Measurements from ENCODE around the gene ZC3H13.

Gene ZC3H13

GRCh38 chr13:46052319-46053161, at the start of gene ZC3H13:
TSS of gene ZC3H13 (minus strand) at chr13:46052746. CDS start at chr13:46045507, 7,239 bp downstream.
- peak; percentile 72 for DNase-seq

- DNase-seq, result no peak
Observed at GRCh38 chr13:46102255-46102605, 49.7 kb upstream of the ZC3H13 start.

- DNase-seq, result no peak
Observed at GRCh38 chr13:46101484-46102254, 49.1 kb upstream of the ZC3H13 start.

GRCh38 chr13:46101002-46101401, 48.5 kb upstream of the ZC3H13 start:
- no peak for DNase-seq

- DNase-seq, result no peak
Observed at GRCh38 chr13:46100191-46100815, 47.8 kb upstream of the ZC3H13 start.

- no peak for DNase-seq
Observed at GRCh38 chr13:46097663-46098062, 45.1 kb upstream of the ZC3H13 start.

- no peak for DNase-seq
Observed at GRCh38 chr13:46097015-46097414, 44.5 kb upstream of the ZC3H13 start.

GRCh38 chr13:46094478-46094877, 41.9 kb upstream of the ZC3H13 start:
- DNase-seq, result no peak

- no peak for DNase-seq
Observed at GRCh38 chr13:46088821-46089562, 36.4 kb upstream of the ZC3H13 start.

GRCh38 chr13:46087481-46087880, 34.9 kb upstream of the ZC3H13 start:
- DNase-seq, result no peak

- DNase-seq, result no peak
Observed at GRCh38 chr13:46086985-46087384, 34.4 kb upstream of the ZC3H13 start.

- no peak for DNase-seq
Observed at GRCh38 chr13:46086421-46086922, 33.9 kb upstream of the ZC3H13 start.

GRCh38 chr13:46085737-46086136, 33.2 kb upstream of the ZC3H13 start:
- no peak for DNase-seq

- no peak for DNase-seq
Observed at GRCh38 chr13:46082324-46082723, 29.8 kb upstream of the ZC3H13 start.

- no peak for DNase-seq
Observed at GRCh38 chr13:46079770-46080169, 27.2 kb upstream of the ZC3H13 start.

- DNase-seq, result no peak
Observed at GRCh38 chr13:46077265-46077664, 24.7 kb upstream of the ZC3H13 start.

GRCh38 chr13:46076827-46077226, 24.3 kb upstream of the ZC3H13 start:
- DNase-seq, result no peak

- no peak for DNase-seq
Observed at GRCh38 chr13:46075811-46076210, 23.3 kb upstream of the ZC3H13 start.

- no peak for DNase-seq
Observed at GRCh38 chr13:46071590-46072249, 19.2 kb upstream of the ZC3H13 start.

- DNase-seq, result no peak
Observed at GRCh38 chr13:46063292-46063691, 10.7 kb upstream of the ZC3H13 start.

GRCh38 chr13:46062185-46062584, 9.6 kb upstream of the ZC3H13 start:
- no peak for DNase-seq

- DNase-seq, result no peak
Observed at GRCh38 chr13:46059405-46059804, 6.9 kb upstream of the ZC3H13 start.

Measured in NCI-H2227 treated with DMSO at 0.1 percent for 48 hours (cell line).